ENCODE measurements around the gene ADGRG6.

DNA sequence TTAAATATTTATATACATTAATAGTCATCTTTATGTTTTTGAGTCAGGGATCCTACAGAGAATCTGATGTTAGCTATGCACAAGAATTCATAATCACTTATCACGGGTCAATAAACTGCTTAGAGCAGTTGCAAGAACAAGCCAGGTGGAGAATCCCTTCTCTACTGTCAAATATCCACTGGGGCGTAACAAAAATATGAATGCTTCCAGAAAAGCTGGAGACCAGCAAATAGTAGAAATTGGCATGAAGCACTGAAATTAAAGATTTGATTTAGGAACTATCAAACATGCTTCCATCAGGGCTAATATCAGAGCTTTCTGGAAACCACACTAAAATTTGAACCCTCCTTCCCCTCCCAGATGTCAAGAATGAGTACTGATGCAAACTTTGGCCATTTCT is 37.3 kb downstream of the ADGRG6 start:
- TF ChIP-seq, protein P1, sequence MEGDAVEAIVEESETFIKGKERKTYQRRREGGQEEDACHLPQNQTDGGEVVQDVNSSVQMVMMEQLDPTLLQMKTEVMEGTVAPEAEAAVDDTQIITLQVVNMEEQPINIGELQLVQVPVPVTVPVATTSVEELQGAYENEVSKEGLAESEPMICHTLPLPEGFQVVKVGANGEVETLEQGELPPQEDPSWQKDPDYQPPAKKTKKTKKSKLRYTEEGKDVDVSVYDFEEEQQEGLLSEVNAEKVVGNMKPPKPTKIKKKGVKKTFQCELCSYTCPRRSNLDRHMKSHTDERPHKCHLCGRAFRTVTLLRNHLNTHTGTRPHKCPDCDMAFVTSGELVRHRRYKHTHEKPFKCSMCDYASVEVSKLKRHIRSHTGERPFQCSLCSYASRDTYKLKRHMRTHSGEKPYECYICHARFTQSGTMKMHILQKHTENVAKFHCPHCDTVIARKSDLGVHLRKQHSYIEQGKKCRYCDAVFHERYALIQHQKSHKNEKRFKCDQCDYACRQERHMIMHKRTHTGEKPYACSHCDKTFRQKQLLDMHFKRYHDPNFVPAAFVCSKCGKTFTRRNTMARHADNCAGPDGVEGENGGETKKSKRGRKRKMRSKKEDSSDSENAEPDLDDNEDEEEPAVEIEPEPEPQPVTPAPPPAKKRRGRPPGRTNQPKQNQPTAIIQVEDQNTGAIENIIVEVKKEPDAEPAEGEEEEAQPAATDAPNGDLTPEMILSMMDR (IDR thresholded peaks at IDR 0.05), result no peak
- TF ChIP-seq, protein P2, sequence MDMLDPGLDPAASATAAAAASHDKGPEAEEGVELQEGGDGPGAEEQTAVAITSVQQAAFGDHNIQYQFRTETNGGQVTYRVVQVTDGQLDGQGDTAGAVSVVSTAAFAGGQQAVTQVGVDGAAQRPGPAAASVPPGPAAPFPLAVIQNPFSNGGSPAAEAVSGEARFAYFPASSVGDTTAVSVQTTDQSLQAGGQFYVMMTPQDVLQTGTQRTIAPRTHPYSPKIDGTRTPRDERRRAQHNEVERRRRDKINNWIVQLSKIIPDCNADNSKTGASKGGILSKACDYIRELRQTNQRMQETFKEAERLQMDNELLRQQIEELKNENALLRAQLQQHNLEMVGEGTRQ (IDR thresholded peaks at IDR 0.05; ENCODE audit: borderline replicate concordance, low read depth, low read length), result no peak
- TF ChIP-seq, protein P3, sequence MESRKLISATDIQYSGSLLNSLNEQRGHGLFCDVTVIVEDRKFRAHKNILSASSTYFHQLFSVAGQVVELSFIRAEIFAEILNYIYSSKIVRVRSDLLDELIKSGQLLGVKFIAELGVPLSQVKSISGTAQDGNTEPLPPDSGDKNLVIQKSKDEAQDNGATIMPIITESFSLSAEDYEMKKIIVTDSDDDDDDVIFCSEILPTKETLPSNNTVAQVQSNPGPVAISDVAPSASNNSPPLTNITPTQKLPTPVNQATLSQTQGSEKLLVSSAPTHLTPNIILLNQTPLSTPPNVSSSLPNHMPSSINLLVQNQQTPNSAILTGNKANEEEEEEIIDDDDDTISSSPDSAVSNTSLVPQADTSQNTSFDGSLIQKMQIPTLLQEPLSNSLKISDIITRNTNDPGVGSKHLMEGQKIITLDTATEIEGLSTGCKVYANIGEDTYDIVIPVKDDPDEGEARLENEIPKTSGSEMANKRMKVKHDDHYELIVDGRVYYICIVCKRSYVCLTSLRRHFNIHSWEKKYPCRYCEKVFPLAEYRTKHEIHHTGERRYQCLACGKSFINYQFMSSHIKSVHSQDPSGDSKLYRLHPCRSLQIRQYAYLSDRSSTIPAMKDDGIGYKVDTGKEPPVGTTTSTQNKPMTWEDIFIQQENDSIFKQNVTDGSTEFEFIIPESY (IDR thresholded peaks at IDR 0.05; ENCODE audit: borderline replicate concordance, low read depth), result no peak
